ENCODE data around the gene SALL2.

Gene SALL2

GRCh38 chr14:21505012-21505553 is 21.1 kb downstream of the SALL2 start:
- TF ChIP-seq, protein P1, sequence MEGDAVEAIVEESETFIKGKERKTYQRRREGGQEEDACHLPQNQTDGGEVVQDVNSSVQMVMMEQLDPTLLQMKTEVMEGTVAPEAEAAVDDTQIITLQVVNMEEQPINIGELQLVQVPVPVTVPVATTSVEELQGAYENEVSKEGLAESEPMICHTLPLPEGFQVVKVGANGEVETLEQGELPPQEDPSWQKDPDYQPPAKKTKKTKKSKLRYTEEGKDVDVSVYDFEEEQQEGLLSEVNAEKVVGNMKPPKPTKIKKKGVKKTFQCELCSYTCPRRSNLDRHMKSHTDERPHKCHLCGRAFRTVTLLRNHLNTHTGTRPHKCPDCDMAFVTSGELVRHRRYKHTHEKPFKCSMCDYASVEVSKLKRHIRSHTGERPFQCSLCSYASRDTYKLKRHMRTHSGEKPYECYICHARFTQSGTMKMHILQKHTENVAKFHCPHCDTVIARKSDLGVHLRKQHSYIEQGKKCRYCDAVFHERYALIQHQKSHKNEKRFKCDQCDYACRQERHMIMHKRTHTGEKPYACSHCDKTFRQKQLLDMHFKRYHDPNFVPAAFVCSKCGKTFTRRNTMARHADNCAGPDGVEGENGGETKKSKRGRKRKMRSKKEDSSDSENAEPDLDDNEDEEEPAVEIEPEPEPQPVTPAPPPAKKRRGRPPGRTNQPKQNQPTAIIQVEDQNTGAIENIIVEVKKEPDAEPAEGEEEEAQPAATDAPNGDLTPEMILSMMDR (IDR thresholded peaks at IDR 0.05; ENCODE audit: low read depth, low read length, missing control alignments): no peak
- in situ Hi-C loops (cut with HindIII; ENCODE audit: low sequenced_read_pairs): no loop called here
- no peak overlapping the region for H3K4me3 ChIP-seq (ENCODE audit: low read depth, low read length)
- no peak for DNase-seq (ENCODE audit: low read depth)

DNA sequence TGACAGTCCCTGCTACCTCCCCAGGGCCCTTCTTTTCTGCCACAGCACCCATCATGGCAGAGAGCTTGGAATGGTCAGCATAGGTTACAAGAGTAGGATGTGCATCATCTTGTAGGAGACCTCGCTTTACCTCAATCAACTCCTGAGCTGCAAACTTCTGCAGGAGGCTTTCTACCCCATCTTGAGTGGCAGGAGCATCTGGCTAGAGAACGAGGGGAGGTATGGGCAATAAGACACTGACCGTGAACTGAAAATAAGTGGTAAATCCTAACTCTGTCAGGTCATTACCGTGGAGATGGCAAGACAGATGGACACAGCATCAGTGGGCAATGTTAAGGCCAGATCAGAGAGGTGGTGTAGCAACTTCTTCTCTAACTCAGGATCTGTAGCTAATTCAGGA is 22.8 kb downstream of the SALL2 start:
- in situ Hi-C loops (cut with HindIII; ENCODE audit: low sequenced_read_pairs): no loop called here
- no peak for DNase-seq (ENCODE audit: low read depth)
- TF ChIP-seq, protein P1 (IDR thresholded peaks at IDR 0.05; ENCODE audit: low read depth, low read length, missing control alignments): no peak
- no peak overlapping the region for H3K4me3 ChIP-seq (ENCODE audit: low read depth, low read length)

DNA sequence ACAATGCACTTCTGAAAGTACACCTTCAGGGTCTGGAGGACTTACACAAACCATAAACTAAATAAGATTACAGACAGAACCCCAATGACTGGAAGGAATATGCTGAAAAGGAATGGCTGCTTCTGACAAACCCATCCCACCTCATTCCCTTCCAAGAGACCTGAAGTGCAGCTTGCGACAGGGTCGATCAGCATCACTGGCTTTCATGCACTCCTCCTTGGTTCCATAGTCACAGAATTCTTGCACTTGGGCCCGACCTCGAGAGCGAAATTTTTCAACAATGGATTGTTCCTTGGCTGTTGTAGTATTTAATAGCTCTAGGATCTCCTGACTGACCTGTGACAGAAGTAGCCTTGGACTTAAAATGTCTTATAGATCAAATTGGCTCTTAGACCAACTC is 24.6 kb downstream of the SALL2 start:
- DNase-seq (ENCODE audit: low read depth): no peak
- in situ Hi-C loops (cut with HindIII; ENCODE audit: low sequenced_read_pairs): no loop called here
- no peak overlapping the region for H3K4me3 ChIP-seq (ENCODE audit: low read depth, low read length)
- TF ChIP-seq, protein P1 (IDR thresholded peaks at IDR 0.05; ENCODE audit: low read depth, low read length, missing control alignments): no peak

DNA sequence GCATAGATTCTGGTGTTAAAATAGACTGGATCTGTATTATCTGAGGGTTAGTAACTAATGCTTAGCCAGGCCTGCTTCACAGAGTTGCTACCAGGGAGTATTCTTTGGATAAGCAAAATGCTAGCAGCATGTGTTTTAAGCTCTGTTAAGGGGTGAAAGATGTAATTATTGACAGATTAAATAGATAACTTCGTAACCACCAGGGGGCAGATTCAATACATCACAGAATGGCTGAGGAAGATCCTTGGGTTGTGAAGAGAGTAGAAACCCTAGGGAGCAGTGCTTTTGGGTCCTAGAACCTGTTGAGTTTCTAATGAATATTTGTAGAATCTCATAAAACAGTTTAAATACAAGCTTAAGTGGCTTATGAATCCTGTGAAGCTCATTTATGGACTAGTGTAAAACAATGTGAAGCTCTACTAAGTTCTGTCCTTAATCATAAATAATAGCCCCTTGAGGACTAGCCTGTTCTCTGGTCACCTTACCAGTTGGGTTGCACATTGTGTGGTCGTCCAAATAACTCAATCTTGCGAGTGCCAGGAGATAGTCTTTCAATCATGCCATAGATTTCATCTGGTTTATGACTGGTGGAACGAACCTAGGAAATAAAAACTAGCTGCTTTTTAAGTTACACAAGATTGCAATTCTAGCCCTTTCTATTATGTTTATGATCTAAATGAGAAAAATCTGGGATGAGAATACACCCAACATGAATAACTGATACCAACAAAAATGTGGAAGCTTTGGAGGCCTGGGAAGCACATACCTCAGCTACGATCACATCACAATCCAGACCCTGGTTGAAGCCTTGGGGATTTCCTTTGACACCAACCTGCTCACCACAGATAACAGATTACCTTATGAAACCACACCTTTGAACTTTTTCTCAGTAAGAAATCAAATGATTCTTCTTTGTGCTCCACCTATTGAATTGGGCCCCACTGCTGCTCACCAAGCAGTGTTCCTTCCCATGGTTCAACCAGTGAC is 27.3 kb downstream of the SALL2 start:
- no peak overlapping the region for H3K4me3 ChIP-seq (ENCODE audit: low read depth, low read length)
- TF ChIP-seq, protein P1 (IDR thresholded peaks at IDR 0.05; ENCODE audit: low read depth, low read length, missing control alignments): peak; percentile 50
- in situ Hi-C loops (cut with HindIII; ENCODE audit: low sequenced_read_pairs): no loop called here
- peak; percentile 33 for DNase-seq (ENCODE audit: low read depth)

- no peak for DNase-seq (ENCODE audit: low read depth)
These were observed 29.7 kb downstream of the SALL2 start for GRCh38 chr14:21496453-21496852.

More at GRCh38 chr14:21496453-21496852, 29.7 kb downstream of the SALL2 start:
- TF ChIP-seq, protein P1 (IDR thresholded peaks at IDR 0.05; ENCODE audit: low read depth, low read length, missing control alignments): no peak
- H3K4me3 ChIP-seq (ENCODE audit: low read depth, low read length): no peak overlapping the region
- in situ Hi-C loops (cut with HindIII; ENCODE audit: low sequenced_read_pairs): no loop called here
